ENCODE results near the gene COPZ1.

- TF ChIP-seq, protein P1, sequence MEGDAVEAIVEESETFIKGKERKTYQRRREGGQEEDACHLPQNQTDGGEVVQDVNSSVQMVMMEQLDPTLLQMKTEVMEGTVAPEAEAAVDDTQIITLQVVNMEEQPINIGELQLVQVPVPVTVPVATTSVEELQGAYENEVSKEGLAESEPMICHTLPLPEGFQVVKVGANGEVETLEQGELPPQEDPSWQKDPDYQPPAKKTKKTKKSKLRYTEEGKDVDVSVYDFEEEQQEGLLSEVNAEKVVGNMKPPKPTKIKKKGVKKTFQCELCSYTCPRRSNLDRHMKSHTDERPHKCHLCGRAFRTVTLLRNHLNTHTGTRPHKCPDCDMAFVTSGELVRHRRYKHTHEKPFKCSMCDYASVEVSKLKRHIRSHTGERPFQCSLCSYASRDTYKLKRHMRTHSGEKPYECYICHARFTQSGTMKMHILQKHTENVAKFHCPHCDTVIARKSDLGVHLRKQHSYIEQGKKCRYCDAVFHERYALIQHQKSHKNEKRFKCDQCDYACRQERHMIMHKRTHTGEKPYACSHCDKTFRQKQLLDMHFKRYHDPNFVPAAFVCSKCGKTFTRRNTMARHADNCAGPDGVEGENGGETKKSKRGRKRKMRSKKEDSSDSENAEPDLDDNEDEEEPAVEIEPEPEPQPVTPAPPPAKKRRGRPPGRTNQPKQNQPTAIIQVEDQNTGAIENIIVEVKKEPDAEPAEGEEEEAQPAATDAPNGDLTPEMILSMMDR (IDR thresholded peaks at IDR 0.05) = peak in 2 of 6 experiments; percentile 23 to 25
- TF ChIP-seq POLR2A (IDR thresholded peaks at IDR 0.05) = no peak
These were observed 12.4 kb downstream of the COPZ1 start for GRCh38 chr12:54337280-54337842.

Measured in thyroid gland (tissue), 4 donors.